K562 (cell line): ENCODE data around the gene TSC1. TPM values are rescaled to one million over a fixed set of nuclear protein-coding genes. Genes with fewer than 3 reads are reported as not detected.
A peak's percentile ranks its signal among the peaks of the same experiment; 100 is the strongest.

Experiments used
- ATAC-seq: fragments of 200-7000 bp; cut with Tn5 transposase; 3 replicates; pipeline ENCODE4 v1.9.1; 2020; ENCODE audit warnings: moderate library complexity
- BruUV-seq: library from RNA; stranded (reverse); fragments of 400-500 nt; replicated peaks from 2 replicates; lab custom pipeline; 2021; lab: Mats Ljungman, UMichigan
- CTCF ChIA-PET: fragments of 300-600 bp; formaldehyde crosslinking; extraction: SDS; loops from one replicate; lab custom pipeline; 2021; ENCODE audit warnings: low intra/inter-chr PET ratio; lab: Yijun Ruan, JAX
- POLR2A ChIA-PET: fragments of 300-600, 350-650 bp; sonication (Branson Sonifier 250); formaldehyde crosslinking; extraction: SDS; loops from one replicate; lab custom pipeline; 2021; ENCODE audit warnings: antibody characterized with exemption, inconsistent platforms; lab: Yijun Ruan, JAX
- DNase-seq, 4 experiments: peaks; one replicate each; pipeline versions ENCODE4 v3.0.0 to v3.0.0-alpha.2; 2011 to 2018; ENCODE audit warnings: low spot score in 3 of 4, mixed read lengths in 3 of 4; ENCODE audit errors: extremely low read depth in 1 of 4
- FAIRE-seq: peaks from 2 replicates; lab custom pipeline; 2011; peaks lifted over from hg19 to GRCh38; lab: Jason Lieb, UNC
- H2AFZ ChIP-seq: 2 replicates; pipeline ENCODE4 v1.6.0; 2011; ENCODE audit warnings: low read depth, low read length, control low read depth, inconsistent platforms
- H3K27ac ChIP-seq: fragments of 200-600 bp; 3 replicates; pipeline ENCODE4 v1.8.0; 2011; ENCODE audit warnings: low read depth, mild to moderate bottlenecking, control low read depth, inconsistent platforms, low read length, moderate library complexity, mixed read lengths; ENCODE audit errors: extremely low read depth
- H3K27me3 ChIP-seq, 2 experiments: fragments of 300-600 bp in 1 of 2; 2 replicates in 1 of 2; 3 replicates in 1 of 2; pipeline versions ENCODE4 v1.6.0 to v1.8.0; 2011; ENCODE audit warnings: inconsistent platforms in 2 of 2, low read length in 2 of 2, mild to moderate bottlenecking in 1 of 2, mixed read lengths in 1 of 2, moderate library complexity in 1 of 2; ENCODE audit not compliant: control insufficient read depth in 2 of 2, insufficient read depth in 2 of 2
- H3K36me3 ChIP-seq: fragments of 300-600 bp; 3 replicates; pipeline ENCODE4 v1.8.0; 2011; ENCODE audit warnings: mild to moderate bottlenecking, low read length, inconsistent platforms; ENCODE audit not compliant: control insufficient read depth, insufficient read depth
- H3K4me1 ChIP-seq, 2 experiments: fragments of 200-600 bp in 1 of 2; replicated peaks in 1 of 2; 2 replicates in 1 of 2; 3 replicates in 1 of 2; pipeline versions ENCODE4 v1.5.1 to v1.8.0; 2011; ENCODE audit warnings: inconsistent platforms in 2 of 2, low read length in 2 of 2, mild to moderate bottlenecking in 1 of 2, mixed read lengths in 1 of 2, moderate library complexity in 1 of 2; ENCODE audit not compliant: control insufficient read depth in 2 of 2, insufficient read depth in 2 of 2
- H3K4me2 ChIP-seq: 2 replicates; pipeline ENCODE4 v1.6.1; 2011; ENCODE audit warnings: low read length, control low read depth, inconsistent platforms, mixed read lengths; ENCODE audit not compliant: insufficient read depth
- H3K4me3 ChIP-seq: fragments of 200-600 bp; sonication (generic), shearing (Covaris generic); 2 replicates; pipeline ENCODE4 v1.5.1; 2016; ENCODE audit warnings: control low read depth, inconsistent platforms
- H3K79me2 ChIP-seq: fragments of 200-600 bp; 3 replicates; pipeline ENCODE4 v1.8.0; 2011; ENCODE audit warnings: low read length, inconsistent platforms; ENCODE audit not compliant: control insufficient read depth, insufficient read depth
- H3K9ac ChIP-seq, 2 experiments: 2 replicates each; pipeline versions ENCODE4 v1.6.0 to v1.6.1; 2011; ENCODE audit warnings: low read depth in 2 of 2, low read length in 2 of 2, control low read depth in 1 of 2, inconsistent platforms in 1 of 2, mild to moderate bottlenecking in 1 of 2, mixed read lengths in 1 of 2; ENCODE audit not compliant: insufficient read depth in 1 of 2
- H3K9me1 ChIP-seq: one replicate; pipeline ENCODE4 v1.6.0; 2011; ENCODE audit warnings: inconsistent platforms, mild to moderate bottlenecking, low read length, moderate library complexity; ENCODE audit not compliant: control insufficient read depth, insufficient read depth
- H3K9me3 ChIP-seq: replicated peaks from 2 replicates; pipeline ENCODE4 v1.5.1; 2011; ENCODE audit warnings: low read depth, low read length, inconsistent platforms; ENCODE audit not compliant: control insufficient read depth, insufficient read depth
- H4K20me1 ChIP-seq: replicated peaks from 2 replicates; pipeline ENCODE4 v1.6.1; 2011; ENCODE audit warnings: low read length, inconsistent platforms, mixed read lengths; ENCODE audit not compliant: control insufficient read depth, insufficient read depth
- CREB1 ChIP-seq, 2 experiments: sonication (generic) in 1 of 2; formaldehyde crosslinking in 1 of 2; IDR thresholded peaks; 2 replicates each; pipeline versions ENCODE4 v1.6.1 to v1.8.0; 2012 to 2022; ENCODE audit warnings: inconsistent platforms in 1 of 2, mild to moderate bottlenecking in 1 of 2, missing genetic modification reagents in 1 of 2, moderate library complexity in 1 of 2
- HSF4 ChIP-seq: fragments of 250-450 bp; sonication (Bioruptor Pico); IDR thresholded peaks from 2 replicates; pipeline ENCODE4 v2.1.2; 2022; ENCODE audit warnings: mild to moderate bottlenecking, moderate library complexity, borderline replicate concordance
- JUNB ChIP-seq: fragments of 450-650 bp; formaldehyde crosslinking; conservative IDR thresholded peaks from 2 replicates; pipeline ENCODE4 v1.4.0; 2020; ENCODE audit warnings: mild to moderate bottlenecking
- L3MBTL2 ChIP-seq: fragments of 450-650 bp; IDR thresholded peaks from 2 replicates; pipeline ENCODE4 v1.6.1; 2016; ENCODE audit warnings: mild to moderate bottlenecking, moderate library complexity
- MCM5 ChIP-seq: fragments of 450-650 bp; IDR thresholded peaks from 2 replicates; pipeline ENCODE4 v1.6.1; 2016; ENCODE audit warnings: low read depth
- SUPT5H ChIP-seq: fragments of 450-650 bp; IDR thresholded peaks from 2 replicates; pipeline ENCODE4 v1.6.1; 2016
- ZBTB17 ChIP-seq: fragments of 450-650 bp; formaldehyde crosslinking; IDR thresholded peaks from 2 replicates; pipeline ENCODE4 v1.4.0; 2020; ENCODE audit warnings: mild to moderate bottlenecking
- WGBS: fragments of 100-300 bp; shearing (Covaris generic); methylation state at CpG from one replicate; pipeline ENCODE4 v1.1.6; 2016; ENCODE audit warnings: low coverage, mixed read lengths; ENCODE audit not compliant: insufficient coverage; ENCODE audit errors: missing lambda C conversion rate; 5-methylcytosine and 5-hydroxymethylcytosine counted together
- in situ Hi-C: fragments of 300-500 bp; cut with MboI; formaldehyde crosslinking; loops from 4 replicates; pipeline ENCODE4 v1.15.0; 2018; ENCODE audit warnings: inconsistent platforms, mixed read lengths
- intact Hi-C: fragments of 100-400 bp; cut with micrococcal nuclease; formaldehyde crosslinking; loops from 2 replicates; pipeline ENCODE4 v1.14.2; 2022
- polyA plus RNA-seq, 8 experiments: library from polyadenylated mRNA; depleted of rRNA in 4 of 8; stranded (reverse) in 5 of 8; unstranded in 3 of 8; fragments of >200 nt; fragmentation: Nextera tagmentation in 2 of 8; fragmentation: Illumina TruSeq in 1 of 8; extraction: Ambion mirVana in 2 of 8; extraction: Trizol in 1 of 8; gene quantifications; 2 replicates each; pipeline versions ENCODE4 v1.2.1 to v1.2.3, GENCODE V29; 2011 to 2014; ENCODE audit warnings: inconsistent platforms in 1 of 8, missing spikeins in 1 of 8
- total RNA-seq, 7 experiments: library from RNA; depleted of rRNA in 6 of 7; stranded (reverse); fragments of >200 nt in 6 of 7; fragmentation: Illumina TruSeq in 2 of 7; extraction: Trizol in 2 of 7; gene quantifications; 2 replicates each; pipeline versions ENCODE4 v1.2.1 to v1.2.3, GENCODE V29; 2011 to 2021; ENCODE audit warnings: low replicate concordance in 1 of 7
- TF ChIP-seq, protein P1 (sequence below): fragments of 200-800 bp; sonication (Bioruptor generic); IDR thresholded peaks from 2 replicates; pipeline ENCODE4 v1.6.1; 2016; ENCODE audit warnings: missing genetic modification characterization, missing compliant biosample characterization
- TF ChIP-seq, protein P2 (sequence below): sonication (generic); formaldehyde crosslinking; IDR thresholded peaks from 2 replicates; pipeline ENCODE4 v1.8.0; 2022; ENCODE audit warnings: mild to moderate bottlenecking, missing genetic modification reagents

TSC1 gene
- total and polyA plus RNA-seq, 9 of the 15 experiments (the other 6 are each of a cell fraction or from before 2014, with no cell fraction given), result 6.9 to 37.6 (median 18.6) TPM

GRCh38 chr9:132849185-132849706 is 95.2 kb downstream of the TSC1 start:
- peaks cover 20 to 46% of the 10 kb centered on the region in 2 experiments for H3K27me3 ChIP-seq
- no peaks in the 10 kb centered on the region for H3K9me3 ChIP-seq
- POLR2A ChIA-PET, result interaction anchor here (0.6 to 1.9 kb wide), 7 partner anchors 10 to 1141 kb away, joined by 3 to 8 read pairs (median 3); no protein-coding TSS in a partner anchor
- H3K79me2 ChIP-seq, result no peaks in the 10 kb centered on the region
- H3K9me1 ChIP-seq, result no peaks in the 10 kb centered on the region
- H3K27ac ChIP-seq, result no peak overlapping the region
- CTCF ChIA-PET, result no interaction called here
- intact Hi-C loops, result no loop called here
- no peaks in the 10 kb centered on the region for H4K20me1 ChIP-seq
- H3K9ac ChIP-seq, result no peak overlapping the region
- H3K36me3 ChIP-seq, result no peaks in the 10 kb centered on the region
- peak; percentile 45; the same call in 2 of the 3 replicates for ATAC-seq
- in situ Hi-C loops, result no loop called here
- no peaks in the 10 kb centered on the region; a peak in 1 of 5 replicates for H3K4me1 ChIP-seq
- TF ChIP-seq L3MBTL2, result 0 out of 2 replicates have a peak, but pooled peaks have one; percentile 9
- TF ChIP-seq JUNB (CRISPR knock-in tag), result no peak
- TF ChIP-seq, all 486 proteins: peak for 1
- 19% methylated on average over 12 of the region's 12 CpGs for WGBS
- no TSS peak for BruUV-seq
- Histone ChIP-seq H3K4me3 (no peak overlapping the region), H3K4me2 (peak overlapping the region; percentile 29), H2AFZ (peak overlapping the region; percentile 67)
- FAIRE-seq (no peak), DNase-seq (no peak)

GRCh38 chr9:132846918-132847515 is 97.4 kb downstream of the TSC1 start:
- POLR2A ChIA-PET, result interaction anchor here (0.9 kb wide), 1 partner anchor 45 kb away, joined by 3 read pairs; no protein-coding TSS in a partner anchor
- H3K27ac ChIP-seq, result no peak overlapping the region
- peak; percentile 55 for FAIRE-seq
- BruUV-seq, result no TSS peak
- H3K4me1 ChIP-seq, result no peaks in the 10 kb centered on the region; a peak in 1 of 5 replicates
- no peak for ATAC-seq
- no peaks in the 10 kb centered on the region for H3K9me1 ChIP-seq
- H3K27me3 ChIP-seq, result peaks cover 22 to 52% of the 10 kb centered on the region in 2 experiments
- H3K4me2 ChIP-seq, result no peak overlapping the region
- no peak overlapping the region for H2AFZ ChIP-seq
- H3K36me3 ChIP-seq, result no peaks in the 10 kb centered on the region
- CTCF ChIA-PET, result no interaction called here
- H3K9me3 ChIP-seq, result no peaks in the 10 kb centered on the region
- no peak for DNase-seq
- H3K9ac ChIP-seq, result no peak overlapping the region
- H4K20me1 ChIP-seq, result no peaks in the 10 kb centered on the region
- H3K4me3 ChIP-seq, result no peak overlapping the region
- in situ Hi-C loops (no loop called here), intact Hi-C loops (no loop called here)
- WGBS, result 5% methylated on average over 15 of the region's 15 CpGs
- H3K79me2 ChIP-seq, result no peaks in the 10 kb centered on the region
- TF ChIP-seq HSF4 (CRISPR knock-in tag) (no peak), ZBTB17 (CRISPR knock-in tag) (no peak), CREB1 (IDR thresholded peaks at IDR 0.05) (no peak), CREB1 (CRISPR knock-in tag; IDR thresholded peaks at IDR 0.05) (no peak), MCM5 (no peak), SUPT5H (no peak)
- TF ChIP-seq, protein P1, sequence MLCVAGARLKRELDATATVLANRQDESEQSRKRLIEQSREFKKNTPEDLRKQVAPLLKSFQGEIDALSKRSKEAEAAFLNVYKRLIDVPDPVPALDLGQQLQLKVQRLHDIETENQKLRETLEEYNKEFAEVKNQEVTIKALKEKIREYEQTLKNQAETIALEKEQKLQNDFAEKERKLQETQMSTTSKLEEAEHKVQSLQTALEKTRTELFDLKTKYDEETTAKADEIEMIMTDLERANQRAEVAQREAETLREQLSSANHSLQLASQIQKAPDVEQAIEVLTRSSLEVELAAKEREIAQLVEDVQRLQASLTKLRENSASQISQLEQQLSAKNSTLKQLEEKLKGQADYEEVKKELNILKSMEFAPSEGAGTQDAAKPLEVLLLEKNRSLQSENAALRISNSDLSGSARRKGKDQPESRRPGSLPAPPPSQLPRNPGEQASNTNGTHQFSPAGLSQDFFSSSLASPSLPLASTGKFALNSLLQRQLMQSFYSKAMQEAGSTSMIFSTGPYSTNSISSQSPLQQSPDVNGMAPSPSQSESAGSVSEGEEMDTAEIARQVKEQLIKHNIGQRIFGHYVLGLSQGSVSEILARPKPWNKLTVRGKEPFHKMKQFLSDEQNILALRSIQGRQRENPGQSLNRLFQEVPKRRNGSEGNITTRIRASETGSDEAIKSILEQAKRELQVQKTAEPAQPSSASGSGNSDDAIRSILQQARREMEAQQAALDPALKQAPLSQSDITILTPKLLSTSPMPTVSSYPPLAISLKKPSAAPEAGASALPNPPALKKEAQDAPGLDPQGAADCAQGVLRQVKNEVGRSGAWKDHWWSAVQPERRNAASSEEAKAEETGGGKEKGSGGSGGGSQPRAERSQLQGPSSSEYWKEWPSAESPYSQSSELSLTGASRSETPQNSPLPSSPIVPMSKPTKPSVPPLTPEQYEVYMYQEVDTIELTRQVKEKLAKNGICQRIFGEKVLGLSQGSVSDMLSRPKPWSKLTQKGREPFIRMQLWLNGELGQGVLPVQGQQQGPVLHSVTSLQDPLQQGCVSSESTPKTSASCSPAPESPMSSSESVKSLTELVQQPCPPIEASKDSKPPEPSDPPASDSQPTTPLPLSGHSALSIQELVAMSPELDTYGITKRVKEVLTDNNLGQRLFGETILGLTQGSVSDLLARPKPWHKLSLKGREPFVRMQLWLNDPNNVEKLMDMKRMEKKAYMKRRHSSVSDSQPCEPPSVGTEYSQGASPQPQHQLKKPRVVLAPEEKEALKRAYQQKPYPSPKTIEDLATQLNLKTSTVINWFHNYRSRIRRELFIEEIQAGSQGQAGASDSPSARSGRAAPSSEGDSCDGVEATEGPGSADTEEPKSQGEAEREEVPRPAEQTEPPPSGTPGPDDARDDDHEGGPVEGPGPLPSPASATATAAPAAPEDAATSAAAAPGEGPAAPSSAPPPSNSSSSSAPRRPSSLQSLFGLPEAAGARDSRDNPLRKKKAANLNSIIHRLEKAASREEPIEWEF (CRISPR knock-in tag), result no peak
- TF ChIP-seq, protein P2, sequence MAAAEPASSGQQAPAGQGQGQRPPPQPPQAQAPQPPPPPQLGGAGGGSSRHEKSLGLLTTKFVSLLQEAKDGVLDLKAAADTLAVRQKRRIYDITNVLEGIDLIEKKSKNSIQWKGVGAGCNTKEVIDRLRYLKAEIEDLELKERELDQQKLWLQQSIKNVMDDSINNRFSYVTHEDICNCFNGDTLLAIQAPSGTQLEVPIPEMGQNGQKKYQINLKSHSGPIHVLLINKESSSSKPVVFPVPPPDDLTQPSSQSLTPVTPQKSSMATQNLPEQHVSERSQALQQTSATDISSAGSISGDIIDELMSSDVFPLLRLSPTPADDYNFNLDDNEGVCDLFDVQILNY (CRISPR knock-in tag), result no peak
